ENCODE data around the gene PHACTR1.

DNA sequence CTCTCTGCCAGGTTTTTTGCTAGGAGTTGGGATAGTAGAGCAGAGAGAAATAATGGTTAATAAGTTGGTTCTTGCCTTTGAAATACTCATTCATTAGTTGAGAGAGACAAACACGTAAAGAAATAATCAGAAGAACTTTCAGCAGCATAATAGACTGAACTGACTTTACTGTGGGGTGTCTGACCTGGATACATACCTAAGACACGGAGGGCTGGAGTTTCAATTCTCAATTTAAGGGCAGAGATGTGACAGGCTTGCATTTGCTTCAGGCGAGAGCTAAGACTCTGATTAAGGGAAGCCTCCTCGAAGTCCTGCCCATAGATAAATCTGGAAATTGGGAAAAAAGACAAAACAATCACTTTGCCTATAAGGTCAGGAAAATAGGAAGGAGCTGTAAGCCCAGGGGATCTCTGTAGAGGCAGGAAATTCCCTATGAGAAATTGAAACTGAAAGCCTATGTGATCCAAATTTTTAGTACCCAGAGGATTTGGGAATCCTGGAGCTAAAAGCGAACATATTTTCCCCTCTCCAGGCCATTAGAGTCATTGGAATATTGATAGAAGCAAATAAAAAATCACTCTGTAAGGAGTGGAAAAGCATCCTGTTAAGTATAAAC lies 276.8 kb downstream of the PHACTR1 start:
- TF ChIP-seq EZH2 (IDR thresholded peaks at IDR 0.05; ENCODE audit: low read length, unreplicated experiment) (no peak), EZH2phosphoT487 (IDR thresholded peaks at IDR 0.05; ENCODE audit: borderline replicate concordance, low read length) (no peak)
- TF ChIP-seq, protein P1, sequence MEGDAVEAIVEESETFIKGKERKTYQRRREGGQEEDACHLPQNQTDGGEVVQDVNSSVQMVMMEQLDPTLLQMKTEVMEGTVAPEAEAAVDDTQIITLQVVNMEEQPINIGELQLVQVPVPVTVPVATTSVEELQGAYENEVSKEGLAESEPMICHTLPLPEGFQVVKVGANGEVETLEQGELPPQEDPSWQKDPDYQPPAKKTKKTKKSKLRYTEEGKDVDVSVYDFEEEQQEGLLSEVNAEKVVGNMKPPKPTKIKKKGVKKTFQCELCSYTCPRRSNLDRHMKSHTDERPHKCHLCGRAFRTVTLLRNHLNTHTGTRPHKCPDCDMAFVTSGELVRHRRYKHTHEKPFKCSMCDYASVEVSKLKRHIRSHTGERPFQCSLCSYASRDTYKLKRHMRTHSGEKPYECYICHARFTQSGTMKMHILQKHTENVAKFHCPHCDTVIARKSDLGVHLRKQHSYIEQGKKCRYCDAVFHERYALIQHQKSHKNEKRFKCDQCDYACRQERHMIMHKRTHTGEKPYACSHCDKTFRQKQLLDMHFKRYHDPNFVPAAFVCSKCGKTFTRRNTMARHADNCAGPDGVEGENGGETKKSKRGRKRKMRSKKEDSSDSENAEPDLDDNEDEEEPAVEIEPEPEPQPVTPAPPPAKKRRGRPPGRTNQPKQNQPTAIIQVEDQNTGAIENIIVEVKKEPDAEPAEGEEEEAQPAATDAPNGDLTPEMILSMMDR (conservative IDR thresholded peaks at IDR 0.05; ENCODE audit: low read depth, low read length) = no peak

All from PC-3 (cell line).